Keratinocyte (primary cell): Measurements from ENCODE around the gene KIF20A.

Source experiments
- EZH2 ChIP-seq: IDR thresholded peaks from one replicate; pipeline ENCODE4 v1.6.1; 2012; ENCODE audit warnings: inconsistent platforms, mild to moderate bottlenecking, low read length, moderate library complexity
- TF ChIP-seq, protein P1 (sequence below), 3 experiments: IDR thresholded peaks in 1 of 3; conservative IDR thresholded peaks in 1 of 3; optimal IDR thresholded peaks in 1 of 3; 2 replicates in 2 of 3; 3 replicates in 1 of 3; pipeline versions ENCODE3 to v1.5.1; 2011; ENCODE audit warnings: low read length in 3 of 3, mild to moderate bottlenecking in 3 of 3, moderate library complexity in 2 of 3, control low read depth in 1 of 3, inconsistent platforms in 1 of 3; ENCODE audit not compliant: insufficient read depth in 2 of 3; ENCODE audit errors: extremely low read depth in 1 of 3

DNA sequence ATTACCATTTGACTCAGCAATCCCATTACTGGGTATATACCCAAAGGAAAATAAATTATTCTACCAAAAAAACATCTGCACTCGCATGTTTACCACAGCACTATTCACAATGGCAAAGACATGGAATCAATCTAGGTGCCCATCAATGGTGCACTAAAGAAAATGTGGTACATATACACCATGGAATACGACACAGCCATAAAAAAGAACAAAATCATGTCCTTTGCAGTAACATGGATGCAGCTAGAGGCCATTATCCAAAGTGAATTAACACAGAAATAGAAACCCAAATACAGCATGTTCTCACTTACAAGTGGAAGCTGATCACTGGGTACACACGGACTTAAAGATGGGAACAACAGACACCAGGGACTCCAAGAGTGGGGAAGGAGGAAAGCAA, 32.1 kb downstream of the KIF20A start:
- no peak for TF ChIP-seq EZH2
- TF ChIP-seq, protein P1, sequence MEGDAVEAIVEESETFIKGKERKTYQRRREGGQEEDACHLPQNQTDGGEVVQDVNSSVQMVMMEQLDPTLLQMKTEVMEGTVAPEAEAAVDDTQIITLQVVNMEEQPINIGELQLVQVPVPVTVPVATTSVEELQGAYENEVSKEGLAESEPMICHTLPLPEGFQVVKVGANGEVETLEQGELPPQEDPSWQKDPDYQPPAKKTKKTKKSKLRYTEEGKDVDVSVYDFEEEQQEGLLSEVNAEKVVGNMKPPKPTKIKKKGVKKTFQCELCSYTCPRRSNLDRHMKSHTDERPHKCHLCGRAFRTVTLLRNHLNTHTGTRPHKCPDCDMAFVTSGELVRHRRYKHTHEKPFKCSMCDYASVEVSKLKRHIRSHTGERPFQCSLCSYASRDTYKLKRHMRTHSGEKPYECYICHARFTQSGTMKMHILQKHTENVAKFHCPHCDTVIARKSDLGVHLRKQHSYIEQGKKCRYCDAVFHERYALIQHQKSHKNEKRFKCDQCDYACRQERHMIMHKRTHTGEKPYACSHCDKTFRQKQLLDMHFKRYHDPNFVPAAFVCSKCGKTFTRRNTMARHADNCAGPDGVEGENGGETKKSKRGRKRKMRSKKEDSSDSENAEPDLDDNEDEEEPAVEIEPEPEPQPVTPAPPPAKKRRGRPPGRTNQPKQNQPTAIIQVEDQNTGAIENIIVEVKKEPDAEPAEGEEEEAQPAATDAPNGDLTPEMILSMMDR (optimal IDR thresholded peaks at IDR 0.05 in 1 of 3, IDR thresholded peaks at IDR 0.05 in 1 of 3, conservative IDR thresholded peaks at IDR 0.05 in 1 of 3; ENCODE audit: extremely low read depth in 1 of 3, insufficient read depth in 2 of 3, low read length in 3 of 3) = no peak
